GM18517 (cell line): Measurements from ENCODE around the gene ZBTB16.

Experiments
- ATAC-seq: cut with Tn5 transposase; IDR thresholded peaks from one replicate; pipeline ENCODE4 v1.9.1; 2021; ENCODE audit warnings: mild to moderate bottlenecking, moderate library complexity; ENCODE audit not compliant: unreplicated experiment

The ZBTB16 gene

DNA sequence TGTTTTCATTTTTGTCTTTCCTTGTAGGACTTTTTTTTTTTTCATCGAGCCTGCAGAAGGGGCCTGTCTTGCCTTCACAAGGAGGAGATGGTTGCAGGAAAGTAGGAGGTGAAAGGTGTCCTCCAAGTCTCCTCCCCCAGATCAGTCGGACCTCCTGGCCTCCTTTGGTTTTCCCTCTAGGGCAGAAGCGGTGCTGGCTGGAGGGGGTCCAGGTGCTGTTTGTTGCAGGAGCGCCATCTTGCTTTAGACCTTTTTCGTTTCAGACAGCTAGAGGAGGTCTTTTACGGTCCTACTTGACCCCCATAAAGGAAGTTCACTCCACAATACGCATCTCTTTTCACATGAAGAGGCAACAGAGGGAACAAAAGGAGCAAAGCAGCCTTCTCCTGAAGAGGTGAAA lies 66.0 kb downstream of the ZBTB16 start:
- ATAC-seq, result no peak

DNA sequence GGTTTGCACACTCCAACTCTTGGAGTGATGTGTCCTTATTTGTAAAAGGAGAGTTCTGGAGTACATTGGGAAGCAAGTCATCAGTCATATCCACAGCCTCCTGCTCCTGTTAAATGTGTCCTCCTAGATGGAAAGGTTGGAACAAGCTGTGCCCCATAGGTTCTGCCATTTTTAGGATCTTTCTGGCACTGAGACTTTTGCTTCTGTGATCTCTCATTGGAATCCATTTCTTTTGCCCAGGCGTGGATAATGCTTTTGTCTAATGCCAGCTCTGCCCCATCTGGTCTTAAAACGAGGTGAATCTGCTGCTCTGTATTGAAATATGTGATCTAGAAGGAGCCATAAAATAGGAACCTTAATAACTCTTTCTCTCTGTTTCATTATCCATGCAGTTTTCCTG lies 66.4 kb downstream of the ZBTB16 start:
- no peak for ATAC-seq

DNA sequence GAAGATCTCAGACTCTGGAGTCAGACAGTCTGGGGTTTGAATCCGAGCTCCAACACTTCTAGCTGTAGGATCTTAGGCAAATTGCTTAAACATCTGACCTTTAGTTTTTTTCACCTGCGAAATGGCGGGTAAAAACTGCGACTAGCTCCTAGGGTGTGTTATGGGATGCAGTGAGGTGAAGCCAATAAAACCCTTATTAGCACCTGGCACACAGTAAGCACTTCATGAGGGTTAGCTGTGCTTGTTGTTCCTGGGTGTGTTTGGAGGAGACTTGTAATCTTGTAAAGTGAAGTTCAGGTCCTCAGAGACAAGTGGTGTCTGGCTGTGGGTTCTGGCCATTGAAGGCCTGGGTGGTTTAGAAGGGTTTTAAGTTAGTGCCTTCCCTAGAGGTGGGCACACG lies 68.9 kb downstream of the ZBTB16 start:
- ATAC-seq, result no peak

DNA sequence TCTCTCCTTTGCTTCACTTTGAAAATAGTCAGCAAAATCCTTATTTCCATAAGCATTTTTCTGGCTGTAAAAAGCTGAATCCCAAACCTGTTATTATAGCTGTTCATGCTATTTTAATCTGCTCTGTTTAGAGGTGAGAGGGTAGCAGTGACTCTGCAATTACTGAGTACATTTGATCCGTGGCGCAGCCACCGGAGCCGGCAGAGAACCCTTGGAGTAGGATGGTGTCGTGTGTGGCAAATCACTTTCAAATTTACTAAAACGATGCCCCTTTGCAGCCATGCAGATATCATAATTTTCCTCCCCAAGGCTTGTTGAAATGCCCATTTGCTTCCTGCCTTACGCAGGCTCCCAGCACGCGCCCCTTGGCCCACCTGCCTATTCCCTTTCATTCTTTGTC lies 69.6 kb downstream of the ZBTB16 start:
- no peak for ATAC-seq

DNA sequence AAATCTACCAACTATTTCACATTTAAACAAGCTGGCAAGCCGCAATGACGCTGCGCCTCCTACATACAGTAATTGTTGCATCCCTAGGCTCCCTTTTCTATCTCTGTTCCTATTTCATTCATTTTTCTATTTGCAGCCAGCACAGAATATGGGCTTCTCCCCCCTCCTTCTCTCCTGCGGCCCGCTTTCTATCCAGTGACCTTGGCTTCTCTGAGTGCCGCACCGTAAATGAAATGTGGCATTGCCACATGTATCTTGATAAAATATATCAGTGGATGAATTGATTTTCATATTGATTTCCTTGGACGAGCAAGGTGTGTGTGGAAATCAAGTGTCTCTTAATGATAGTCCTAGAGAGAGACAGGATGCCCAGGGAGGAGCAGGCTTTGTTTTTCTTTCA lies 70.2 kb downstream of the ZBTB16 start:
- no peak for ATAC-seq

DNA sequence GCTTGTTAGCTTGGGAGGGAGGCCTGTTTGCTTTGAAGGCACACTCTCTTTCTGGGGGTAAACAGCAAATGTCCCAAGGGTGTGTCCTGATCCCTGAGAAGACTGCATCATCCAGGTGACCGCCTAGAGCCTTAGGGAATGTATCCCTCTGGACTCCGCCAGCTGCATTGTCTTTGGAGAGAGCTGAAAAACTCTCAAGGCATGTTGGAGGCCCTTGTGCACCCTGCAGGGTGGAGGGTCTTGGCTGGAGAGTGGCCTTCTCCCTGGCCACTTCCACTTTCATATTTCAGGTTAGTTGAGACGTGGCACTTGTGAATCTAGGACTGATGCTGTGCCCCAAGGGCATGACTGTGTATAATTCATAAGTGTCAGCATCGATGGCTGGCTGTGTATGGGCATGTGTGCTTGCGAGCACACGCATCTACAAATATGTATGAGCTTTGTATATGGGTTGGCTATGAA lies 70.6 kb downstream of the ZBTB16 start:
- no peak for ATAC-seq

DNA sequence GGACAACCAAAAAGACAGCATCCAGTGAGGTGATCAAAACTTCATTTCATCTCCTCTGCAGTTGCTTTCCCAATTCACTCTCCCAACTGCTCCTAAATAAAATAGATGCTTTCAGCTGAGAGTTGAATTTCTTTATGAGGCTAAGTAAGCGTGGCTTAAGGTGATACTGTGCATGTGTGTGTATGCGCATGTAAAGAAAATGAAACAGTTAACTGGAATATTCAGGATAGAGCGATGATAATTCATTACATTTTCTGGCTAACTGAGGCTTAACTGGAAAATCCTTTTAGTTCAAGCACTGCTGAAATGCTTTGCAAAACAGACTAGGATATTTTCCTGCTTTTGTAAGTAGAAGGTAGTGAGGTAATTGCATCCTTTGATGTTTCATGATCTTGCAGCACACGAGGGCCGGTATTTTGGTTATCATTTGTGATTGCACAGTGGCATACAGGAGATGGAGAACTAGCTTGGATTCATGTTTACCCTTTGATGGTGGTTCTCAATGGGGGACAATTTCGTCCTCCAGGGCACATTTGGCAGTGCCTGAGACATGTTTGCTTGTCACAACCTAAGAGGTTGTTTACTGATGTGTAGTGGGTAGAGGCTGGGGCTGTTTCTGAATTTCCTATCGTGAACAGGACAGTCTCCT lies 71.2 kb downstream of the ZBTB16 start:
- ATAC-seq, result no peak

DNA sequence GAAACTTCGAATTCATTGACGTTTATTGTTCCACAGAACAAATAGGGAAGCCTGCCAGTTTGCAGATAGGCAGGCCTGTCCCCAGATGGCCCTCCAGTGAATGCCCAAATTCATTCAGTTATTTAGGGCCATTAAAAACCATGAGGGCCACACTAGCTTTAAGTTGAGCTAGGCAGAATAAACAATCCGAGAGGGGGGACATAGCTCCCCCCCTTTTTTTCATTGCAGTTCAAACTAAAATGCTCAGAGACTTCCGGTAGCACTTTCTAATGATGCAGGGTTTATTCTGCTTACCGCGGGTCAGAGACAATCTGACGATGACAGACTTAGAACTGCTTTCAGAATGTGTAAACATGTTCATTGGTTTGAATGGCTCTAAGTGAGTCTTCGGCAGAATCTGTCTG lies 72.0 kb downstream of the ZBTB16 start:
- no peak for ATAC-seq

DNA sequence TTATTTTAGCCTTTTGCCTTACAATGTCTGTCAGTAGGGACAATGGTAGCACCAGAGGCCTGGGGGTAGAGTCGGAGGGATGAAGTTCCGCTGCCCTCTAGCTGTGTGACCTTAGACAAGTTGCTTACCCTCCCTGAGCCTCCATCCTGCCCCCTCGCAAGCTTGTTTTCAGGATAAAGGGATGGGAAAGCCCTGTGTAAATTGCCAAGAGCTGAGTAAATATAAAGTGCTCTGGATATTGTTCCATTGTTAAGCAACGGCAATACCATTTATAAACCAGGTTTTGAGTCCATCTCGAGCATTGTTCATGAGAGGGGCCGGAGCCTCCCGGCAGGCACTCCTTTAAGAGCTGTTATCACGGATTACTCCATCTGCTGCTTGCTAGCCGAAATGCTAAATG lies 72.9 kb downstream of the ZBTB16 start:
- ATAC-seq, result no peak

DNA sequence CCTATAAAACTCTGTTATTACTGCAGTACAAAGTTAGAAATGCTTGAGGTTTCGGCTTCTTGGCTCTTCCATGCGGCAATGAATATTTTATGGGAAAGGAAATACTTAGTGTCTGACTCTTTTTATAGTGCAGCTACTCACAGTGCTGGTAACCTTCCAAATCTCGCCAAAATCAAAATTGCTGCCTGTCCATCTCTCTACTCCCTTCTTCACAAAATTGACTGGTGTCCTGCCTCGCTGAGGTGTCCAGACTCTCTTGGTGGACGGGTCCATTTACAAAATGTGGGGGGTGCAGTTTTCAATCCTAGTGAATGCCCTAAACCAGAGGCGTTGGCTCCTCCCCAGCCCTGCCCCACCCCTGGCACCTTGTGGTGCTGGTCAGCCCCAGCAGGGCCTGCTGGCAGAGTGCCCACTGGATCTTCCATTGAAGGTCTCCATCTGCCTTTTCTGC lies 73.5 kb downstream of the ZBTB16 start:
- ATAC-seq, result no peak

DNA sequence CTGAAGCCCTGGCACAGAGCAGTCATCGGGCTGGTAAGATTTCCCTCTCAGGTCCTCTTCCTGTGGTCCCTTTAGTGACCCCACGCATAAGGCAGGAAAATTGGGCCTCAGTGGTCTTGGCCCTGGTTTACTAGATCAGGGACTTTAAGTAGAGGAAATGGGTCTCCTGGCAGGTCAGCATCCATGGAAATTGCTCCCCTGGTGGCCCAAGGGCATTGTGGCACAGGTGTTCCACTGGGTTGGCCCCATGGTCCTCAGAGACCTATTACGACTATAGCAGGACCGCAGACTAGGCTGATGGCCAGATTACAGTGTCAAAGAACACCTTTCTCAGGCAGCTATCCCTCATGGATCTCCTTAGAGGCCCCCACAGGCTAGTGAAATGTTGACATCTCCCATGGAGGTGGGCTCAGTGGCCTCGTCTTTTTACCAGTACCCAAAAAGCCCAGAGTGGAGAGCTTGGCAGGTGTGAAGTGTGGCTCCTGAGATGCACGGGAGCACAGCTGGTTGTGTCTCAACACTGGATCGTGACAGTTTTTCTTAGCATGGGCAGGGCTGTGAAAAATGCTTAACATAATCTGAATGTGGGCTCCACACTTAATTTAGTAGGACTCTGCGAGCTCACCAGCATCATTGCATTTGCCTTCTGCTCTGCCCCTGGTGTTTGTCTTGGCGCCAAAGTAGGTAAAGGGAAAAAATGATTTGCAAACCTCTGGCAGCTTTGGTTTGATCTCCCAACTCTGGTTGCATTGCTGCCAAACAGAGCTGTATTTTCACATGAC lies 74.2 kb downstream of the ZBTB16 start:
- no peak for ATAC-seq

DNA sequence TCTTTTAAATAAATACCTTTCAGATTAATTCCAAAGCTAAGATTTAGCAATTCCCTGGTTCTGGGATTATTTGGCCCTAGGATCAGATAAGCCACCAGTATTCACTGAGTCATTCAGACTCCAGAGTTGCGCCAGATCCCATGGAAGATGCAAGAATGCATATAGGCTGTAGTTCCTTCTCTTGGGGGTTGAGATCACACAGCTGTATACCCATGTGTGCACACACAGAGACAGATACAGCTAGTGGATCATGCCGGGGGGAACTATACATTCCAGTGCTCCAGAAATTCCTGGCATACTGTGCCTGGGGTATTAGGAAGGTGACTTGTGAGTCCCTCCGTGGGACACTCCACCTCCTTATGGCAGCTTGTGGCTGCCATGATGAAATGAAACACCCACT lies 75.4 kb downstream of the ZBTB16 start:
- ATAC-seq, result no peak

DNA sequence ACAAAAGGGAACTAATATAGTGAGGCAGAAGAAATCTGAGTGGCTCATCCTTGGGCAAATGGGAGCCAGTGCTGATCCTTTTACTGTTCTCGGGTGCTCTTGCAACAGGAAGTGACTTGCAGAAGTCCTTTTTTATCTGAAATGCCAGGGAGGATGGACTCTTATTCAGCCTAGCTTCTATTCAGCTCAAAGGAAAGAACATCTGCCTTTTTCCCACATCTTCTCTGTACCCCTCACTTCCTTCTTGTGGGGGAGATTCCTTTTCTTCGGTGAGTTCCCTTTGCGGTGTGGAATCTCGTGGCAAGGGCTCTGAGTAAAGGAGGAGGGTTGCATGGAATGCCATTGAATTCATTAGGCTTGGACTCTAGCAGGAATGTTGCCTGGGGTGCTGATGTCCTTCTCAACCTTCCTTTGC lies 76.2 kb downstream of the ZBTB16 start:
- ATAC-seq, result no peak

DNA sequence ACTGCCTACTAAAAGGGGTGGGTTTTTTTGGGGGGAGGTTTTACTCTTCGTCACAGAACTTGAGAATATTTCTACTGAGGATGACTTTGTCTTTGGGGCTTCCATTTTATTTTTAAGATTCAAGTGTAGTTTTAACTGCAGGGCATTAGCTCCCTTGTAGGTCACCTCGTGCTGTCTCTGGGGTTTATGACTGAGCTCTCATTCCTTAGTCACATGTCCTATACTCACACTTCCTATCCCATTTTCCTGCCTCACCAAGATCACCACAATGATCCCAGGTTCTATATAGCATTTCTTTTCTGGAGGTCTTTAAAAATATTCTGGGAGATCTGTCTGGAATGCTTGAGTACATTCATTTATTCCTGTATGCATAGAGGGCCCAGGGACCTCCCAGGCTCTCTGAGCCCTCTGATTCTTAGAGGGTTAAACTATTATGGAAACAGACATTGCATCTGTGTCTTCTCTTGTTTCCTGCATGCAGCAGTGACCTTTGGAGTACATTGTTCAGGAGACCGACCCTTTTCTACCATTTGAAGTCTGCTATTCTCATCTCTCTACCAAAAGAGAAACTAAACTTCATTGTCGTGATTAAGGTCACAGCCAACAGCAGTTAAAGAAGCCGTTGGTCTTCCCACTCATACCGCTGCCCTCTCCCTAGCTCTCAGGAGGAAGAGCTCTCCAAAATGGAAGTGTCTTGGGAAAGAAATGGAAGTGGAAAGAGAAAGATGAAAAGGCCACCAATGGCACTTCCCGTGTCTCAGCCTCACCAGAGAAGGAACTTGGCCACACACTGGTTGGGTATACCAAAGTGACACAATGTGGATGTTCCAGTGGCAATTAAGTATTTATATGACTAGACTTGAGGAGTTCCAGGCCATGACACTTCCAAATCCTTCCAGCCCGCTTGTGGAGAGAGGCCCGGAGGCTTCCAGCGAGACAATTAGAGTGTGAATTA lies 77.5 kb downstream of the ZBTB16 start:
- ATAC-seq, result no peak

DNA sequence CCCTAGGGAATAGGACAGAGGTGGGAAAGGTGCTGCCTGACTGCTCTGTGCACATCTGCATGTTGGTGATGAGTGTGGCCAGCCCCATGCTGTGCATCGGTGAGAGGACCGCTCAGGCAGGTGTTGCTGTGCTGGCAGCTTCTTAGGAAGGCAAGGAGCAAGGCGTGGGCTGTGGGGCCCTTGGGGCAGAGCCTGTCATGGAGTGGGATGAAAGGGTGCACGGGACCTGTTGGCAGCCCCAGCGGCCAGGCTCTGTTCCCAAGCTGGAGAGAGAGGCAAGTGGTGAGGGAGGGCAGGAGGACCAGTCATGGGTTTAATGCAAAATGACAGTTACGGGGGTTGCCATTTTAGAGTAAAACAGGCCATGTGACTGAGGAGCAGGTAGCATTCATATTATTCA lies 78.3 kb downstream of the ZBTB16 start:
- no peak for ATAC-seq

DNA sequence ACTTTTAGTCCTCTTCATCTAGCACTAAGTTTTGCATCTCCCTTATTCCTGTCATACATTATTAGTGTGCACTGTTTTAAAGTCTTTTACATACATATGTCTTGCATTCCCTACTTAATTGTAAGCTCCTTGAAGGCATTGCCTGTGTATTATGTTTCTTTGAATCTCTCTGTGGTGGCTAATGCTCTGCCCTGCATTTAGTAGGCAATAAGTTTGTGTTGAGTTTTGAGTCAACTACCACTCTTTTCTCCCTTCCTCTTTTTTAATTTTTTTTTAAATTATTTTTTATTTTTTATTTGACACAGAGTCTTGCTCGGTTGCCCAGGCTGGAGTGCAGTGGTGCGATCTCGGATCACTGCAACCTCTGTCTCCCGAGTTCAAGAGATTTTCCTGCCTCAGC lies 78.9 kb downstream of the ZBTB16 start:
- no peak for ATAC-seq

DNA sequence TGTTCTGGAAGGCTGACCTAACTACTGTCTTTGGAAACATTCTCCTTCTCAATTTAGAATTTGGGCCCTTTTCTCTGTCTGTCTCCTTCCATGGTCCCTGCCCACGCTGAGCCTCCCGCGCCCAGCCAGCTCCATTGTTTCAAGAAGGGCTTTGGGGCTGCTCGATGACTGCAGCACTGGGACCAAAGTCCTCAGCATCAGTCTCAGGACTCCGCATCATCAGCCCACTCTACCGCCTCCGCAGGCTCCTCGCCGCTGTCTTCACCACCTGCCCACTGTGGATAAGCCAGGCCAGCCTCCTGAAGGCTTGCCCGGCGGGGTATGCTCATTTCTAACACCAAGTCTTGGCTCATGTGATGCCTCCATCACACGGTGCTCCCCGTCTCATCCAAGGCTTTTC lies 81.3 kb downstream of the ZBTB16 start:
- no peak for ATAC-seq

DNA sequence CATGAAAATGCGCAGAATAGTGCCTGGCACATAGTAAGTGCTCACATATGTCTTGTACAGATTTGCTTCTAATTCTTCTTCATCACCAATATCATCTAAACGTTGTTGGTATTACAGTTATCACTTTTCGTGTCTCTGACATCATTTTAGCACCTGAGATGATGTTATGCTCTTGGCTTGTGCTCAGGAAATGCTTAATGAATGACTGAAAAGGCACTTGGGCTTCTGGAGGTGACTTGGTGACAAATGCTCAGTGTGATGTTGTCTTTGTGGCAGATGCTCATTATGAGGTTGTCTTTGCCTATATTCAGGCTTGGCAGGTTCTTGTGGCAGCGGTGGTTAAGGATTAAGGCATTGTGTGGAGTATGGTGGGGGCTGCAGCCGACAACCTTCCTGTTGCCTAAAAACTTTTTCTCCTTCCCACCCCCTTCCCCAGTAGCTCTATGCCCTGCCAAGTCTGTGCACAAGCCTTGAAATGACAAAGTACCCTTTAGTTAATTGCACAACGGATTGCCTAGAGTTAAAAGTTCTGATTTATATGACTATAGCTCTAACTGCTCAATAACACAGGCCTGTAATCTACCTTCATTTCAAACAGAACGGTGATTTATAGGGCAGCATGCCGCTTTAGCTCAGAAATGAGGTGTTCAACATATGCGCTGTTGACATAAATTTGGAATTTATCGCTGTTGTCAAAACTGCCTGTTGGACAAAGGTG lies 82.5 kb downstream of the ZBTB16 start:
- no peak for ATAC-seq

DNA sequence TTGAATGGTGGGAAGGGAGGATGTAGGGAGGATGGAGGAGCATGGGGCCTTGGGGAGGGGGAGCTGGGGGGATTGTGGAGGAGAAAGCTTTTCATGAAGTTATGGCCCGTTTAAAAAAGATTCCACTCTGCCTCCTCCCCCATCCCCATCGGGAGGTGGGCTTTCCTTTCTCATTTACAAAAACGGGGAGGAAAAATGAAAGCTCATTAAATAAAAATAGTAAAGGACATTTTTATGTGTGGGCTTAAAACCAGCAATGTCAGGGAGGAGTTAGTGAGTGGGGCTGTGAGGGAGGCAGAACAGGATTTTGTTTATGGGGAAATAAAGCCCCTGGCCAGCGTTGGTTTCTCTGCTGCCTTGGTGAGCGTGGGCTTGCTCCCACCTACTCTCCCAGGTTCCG lies 83.2 kb downstream of the ZBTB16 start:
- no peak for ATAC-seq

DNA sequence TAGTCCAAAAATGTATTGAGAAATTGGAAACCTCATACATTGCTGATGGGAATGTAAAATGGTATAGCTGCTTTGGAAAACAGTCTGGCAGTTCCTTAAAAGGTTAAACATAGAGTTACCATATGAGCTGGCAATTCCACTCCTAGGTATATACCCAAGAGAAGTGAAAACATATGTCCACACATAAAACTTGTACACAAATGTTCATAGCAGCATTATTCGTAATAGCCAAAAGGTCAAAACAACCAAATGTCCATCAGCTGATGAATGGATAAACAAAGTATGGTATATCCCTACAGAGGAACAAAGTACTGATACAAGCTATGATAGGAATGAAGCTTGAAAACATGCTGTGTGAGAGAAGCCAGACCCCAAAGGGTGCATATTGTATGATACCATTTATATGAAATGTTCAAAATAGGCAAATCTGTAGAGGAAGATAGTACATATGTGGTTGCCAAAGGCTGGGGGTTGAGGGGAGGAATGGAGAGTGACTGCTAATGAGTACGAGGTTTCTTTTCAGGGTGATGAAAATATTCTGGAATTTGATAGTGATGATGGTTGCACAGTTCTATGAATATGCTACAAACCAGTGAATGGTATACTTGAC lies 85.8 kb downstream of the ZBTB16 start:
- no peak for ATAC-seq
